ELR (cell line): ENCODE results near the gene ATP11B.
A peak's percentile ranks its signal among the peaks of the same experiment; 100 is the strongest.
"Not testable (repeated sequence)": the region's sequence is repeated elsewhere in the genome, so short reads cannot be mapped to it uniquely, and the experiment has no call there.

Experiments used
- DNase-seq: peaks from one replicate; pipeline ENCODE4 v3.0.0-alpha.2; 2015; ENCODE audit warnings: low read depth

The ATP11B gene

GRCh38 chr3:182795389-182795782 is 2.1 kb downstream of the ATP11B start:
- DNase-seq = peak; percentile 59

DNA sequence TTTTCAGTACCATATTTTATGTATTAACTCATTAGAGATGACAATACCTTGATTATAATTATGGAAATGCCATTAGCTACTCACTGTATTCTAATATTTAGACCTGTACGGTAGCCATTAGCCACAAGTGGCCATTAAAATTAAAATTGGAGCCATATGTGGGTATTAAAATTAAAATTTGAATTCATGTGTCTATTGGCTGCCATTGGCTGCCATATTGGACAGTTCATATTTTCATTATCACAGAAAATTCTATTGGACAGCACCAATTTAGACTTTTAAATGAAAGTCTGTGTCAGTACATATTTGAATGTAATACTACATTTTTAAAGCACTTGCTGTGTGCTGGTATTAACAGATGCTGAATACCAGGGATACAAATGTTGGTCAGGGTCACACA is 3.0 kb downstream of the ATP11B start:
- DNase-seq = no peak

- no peak for DNase-seq
Observed at GRCh38 chr3:182797876-182798275, 4.6 kb downstream of the ATP11B start.

- DNase-seq = not testable (repeated sequence)
Observed at GRCh38 chr3:182799143-182799542, 5.8 kb downstream of the ATP11B start.

DNA sequence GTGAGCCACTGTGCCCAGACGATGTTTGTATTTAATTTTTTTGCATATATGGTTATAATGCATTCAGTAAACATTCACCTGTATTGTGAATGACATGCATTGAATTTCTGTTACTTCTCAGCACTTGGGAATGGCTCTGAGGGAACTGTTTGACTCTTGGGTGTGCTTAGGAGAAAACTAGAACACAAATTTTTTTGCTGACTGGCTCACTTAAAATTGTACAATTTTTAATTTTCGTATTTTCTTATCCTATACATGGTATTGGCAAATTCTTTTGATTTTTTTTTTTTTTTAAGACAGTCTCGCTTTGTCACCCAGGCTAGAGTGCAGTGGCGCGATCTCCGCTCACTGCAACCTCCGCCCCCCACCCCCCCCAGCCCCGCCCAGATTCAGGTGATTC is 7.2 kb downstream of the ATP11B start:
- no peak for DNase-seq

- no peak for DNase-seq
Observed at GRCh38 chr3:182802413-182803390, 9.4 kb downstream of the ATP11B start.

DNA sequence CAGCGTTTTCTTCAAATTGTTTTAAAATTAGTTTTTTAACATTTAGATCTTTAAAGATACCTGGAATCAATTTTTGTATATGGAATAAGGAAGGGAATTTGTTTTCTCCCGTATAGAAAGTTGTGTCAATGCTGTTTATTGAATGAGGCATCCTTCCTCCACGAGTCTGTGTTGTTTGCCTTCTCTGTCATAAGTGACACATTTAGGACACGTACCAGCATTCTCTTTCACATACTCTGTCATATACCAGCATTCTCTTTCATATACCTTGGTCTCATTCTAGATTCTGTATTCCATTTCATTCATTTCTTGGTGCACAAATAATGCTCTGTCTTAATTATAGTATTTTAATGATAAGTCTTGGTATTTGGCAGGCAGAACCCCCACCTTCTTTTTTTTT is 10.3 kb downstream of the ATP11B start:
- DNase-seq = no peak

GRCh38 chr3:182807061-182807460 is 13.8 kb downstream of the ATP11B start:
- DNase-seq = no peak

- no peak for DNase-seq
Observed at GRCh38 chr3:182808041-182808770, 14.9 kb downstream of the ATP11B start.

DNA sequence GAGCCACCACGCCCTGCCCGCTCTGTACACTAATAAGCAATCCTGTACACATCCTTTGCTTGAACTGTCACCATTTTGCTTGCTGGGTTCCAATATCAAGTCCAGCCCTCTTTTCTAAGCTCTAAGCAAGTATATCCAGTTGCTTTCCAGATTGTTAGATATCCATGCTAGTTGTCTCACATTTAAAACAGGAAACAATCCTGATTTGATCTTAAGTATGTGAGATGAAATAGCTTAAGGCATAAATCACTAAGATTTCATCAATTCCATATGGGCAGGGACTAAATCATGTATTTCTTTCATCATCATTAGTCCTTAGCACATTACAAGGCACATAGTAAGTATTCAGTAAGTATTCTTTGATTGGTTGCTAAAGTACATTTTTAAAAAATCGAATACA is 16.2 kb downstream of the ATP11B start:
- DNase-seq = peak; percentile 9

- peak; percentile 59 for DNase-seq
Observed at GRCh38 chr3:182810574-182811268, 17.4 kb downstream of the ATP11B start.

DNA sequence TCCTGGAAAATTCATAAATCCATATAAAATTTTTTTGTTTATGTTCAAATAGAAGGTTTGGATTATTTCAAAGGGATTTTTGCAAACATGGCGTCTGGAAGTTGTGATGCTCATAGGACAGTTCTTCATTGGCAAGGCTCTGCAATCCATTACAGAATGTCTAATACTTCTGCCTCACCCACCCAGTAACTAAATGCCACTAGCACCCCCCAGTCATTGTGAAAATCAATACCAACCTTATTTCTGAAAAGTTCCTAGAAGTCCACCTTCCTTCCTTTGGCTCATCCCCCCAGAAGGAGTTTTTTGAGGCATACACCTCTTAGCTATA is 17.9 kb downstream of the ATP11B start:
- no peak for DNase-seq

DNA sequence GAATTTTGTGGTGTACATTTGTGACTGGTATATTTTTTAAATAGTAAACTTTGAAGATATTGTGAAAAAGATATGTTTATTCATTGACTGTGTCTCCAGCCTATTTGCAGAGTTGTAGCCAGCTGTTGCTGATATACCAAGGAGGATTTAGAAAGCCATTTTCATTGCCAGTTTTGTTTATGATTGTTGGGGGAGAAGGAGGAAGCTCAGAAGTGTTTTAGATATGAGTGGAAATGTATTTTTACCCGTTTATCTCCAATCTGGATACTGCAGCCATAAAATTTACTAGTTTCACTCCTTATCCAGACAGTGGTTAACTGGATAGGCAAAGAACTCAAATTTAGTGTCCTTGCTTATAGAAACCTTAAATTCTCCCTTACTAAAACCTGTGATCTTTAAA is 18.8 kb downstream of the ATP11B start:
- no peak for DNase-seq

DNA sequence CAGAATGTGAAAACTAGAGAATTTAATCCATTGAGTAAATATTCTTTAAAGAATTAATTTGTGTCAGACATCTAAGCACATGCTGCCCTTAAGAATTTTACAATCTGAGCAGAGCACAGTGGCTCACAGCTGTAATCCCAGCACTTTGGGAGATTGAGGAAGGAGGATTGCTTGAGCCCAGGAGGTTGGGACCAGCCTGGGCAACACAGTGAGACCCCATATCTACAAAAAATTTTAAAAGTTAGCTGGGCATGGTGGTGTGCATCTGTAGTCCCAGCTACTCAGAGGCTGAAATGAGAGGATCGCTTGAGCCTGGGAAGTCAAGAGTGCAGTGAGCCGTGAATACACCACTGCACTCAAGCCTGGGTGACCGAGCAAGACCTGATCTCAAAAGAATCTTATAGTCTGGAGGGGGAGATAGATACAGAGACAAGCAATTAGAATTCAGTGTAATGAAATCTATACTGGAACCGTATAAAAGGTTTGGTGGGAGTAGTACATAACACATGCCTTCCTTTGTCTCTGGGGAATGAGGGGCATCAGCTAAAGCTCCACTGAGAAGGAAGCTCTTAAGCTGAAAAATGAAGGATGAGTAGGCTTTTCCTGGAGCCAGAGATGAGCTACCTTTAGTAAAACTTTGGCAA is 21.2 kb downstream of the ATP11B start:
- no peak for DNase-seq

DNA sequence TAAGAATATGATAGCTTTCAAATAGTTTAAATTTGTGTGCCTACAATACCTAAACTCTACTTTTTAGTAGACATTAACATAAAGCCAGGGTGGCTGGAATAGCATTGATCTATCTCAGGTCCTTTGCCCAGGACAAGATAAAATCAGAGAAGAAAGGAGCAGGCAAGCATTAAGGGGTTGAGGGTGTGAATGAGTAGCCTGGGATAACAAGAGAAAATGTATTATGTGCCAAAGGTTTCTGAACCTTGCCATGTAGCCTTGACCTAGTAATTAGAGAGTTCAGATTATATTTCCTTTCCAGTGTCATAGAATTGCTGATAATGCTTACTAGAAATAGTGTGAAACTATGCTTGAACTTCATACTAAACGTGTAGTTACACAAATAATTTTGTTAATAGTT is 22.9 kb downstream of the ATP11B start:
- DNase-seq = no peak

GRCh38 chr3:182818296-182818978 is 25.1 kb downstream of the ATP11B start:
- DNase-seq = no peak

- DNase-seq = peak; percentile 17
Observed at GRCh38 chr3:182821221-182821981, 28.1 kb downstream of the ATP11B start.

DNA sequence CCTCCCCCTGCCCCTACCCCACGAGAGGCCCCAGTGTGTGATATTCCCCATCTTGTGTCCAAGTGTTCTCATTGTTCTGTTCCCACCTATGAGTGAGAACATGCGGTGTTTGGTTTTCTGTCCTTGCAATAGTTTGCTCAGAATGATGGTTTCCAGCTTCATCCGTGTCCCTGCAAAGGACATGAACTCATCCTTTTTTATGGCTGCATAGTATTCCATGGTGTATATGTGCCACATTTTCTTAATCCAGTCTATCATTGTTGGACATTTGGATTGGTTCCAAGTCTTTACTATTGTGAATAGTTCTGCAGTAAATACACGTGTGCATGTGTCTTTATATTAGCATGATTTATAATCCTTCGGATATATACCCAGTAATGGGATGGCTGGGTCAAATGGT is 29.0 kb downstream of the ATP11B start:
- not testable (repeated sequence) for DNase-seq

- no peak for DNase-seq
Observed at GRCh38 chr3:182824957-182825356, 31.7 kb downstream of the ATP11B start.

- peak; percentile 31 for DNase-seq
Observed at GRCh38 chr3:182829761-182830405, 36.6 kb downstream of the ATP11B start.
